Measurements from ENCODE around the gene TMEM141. TPM values are rescaled to one million over a fixed set of nuclear protein-coding genes. Genes with fewer than 3 reads are reported as not detected.

Gene TMEM141
- total and polyA plus RNA-seq, 2 donors from 2014 or later = 96.5 to 403 TPM

DNA sequence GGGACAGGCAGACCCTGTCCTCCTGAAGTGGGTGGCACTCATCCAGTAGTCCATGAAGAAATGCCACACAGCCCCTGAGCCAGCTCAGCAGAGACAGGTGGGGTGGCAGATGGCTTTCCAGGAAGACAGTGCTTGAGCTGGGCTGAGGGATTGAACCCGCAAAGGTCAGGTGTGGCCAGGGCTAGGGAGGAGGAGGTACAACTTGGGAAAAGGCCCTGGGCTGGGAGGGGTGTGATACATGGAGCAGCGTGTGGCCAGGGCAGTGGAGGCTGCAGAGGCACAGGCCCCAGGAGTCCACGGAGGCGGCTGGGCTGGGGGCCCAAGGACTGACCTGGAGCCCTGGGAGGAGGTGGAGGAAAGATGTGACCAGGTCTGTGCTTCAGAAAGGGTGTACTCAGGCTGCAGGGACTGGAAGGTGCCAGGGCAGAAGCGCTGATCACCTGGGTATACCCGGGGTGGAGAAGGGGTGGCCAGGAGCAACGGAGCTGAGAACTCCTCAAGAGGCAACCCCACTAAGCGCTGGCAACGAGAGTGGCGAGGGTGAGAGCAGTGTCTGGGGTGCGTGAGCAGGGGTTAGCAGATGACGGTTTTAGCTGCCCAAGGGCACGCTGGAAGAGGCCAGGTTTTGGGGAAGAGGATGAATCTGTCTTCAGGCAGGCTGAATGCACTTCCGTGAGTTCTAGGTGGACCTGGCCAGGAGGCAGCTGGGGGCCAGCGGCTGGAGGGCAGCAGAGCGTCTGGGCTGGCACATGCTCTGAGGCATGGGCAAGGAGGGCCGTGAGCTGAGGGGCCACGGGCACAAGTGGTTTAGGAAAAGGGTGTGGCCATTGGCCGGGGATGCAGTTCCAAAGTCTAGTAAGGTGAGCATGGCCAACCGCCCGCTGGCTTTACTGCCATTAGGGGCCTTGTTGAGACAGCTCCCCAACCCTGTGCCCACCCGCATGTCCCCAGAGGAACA is 12.7 kb downstream of the TMEM141 start:
- intact Hi-C loops (cut with DNase I) = no loop called here
- no peak for FAIRE-seq
- TF ChIP-seq, protein P1, sequence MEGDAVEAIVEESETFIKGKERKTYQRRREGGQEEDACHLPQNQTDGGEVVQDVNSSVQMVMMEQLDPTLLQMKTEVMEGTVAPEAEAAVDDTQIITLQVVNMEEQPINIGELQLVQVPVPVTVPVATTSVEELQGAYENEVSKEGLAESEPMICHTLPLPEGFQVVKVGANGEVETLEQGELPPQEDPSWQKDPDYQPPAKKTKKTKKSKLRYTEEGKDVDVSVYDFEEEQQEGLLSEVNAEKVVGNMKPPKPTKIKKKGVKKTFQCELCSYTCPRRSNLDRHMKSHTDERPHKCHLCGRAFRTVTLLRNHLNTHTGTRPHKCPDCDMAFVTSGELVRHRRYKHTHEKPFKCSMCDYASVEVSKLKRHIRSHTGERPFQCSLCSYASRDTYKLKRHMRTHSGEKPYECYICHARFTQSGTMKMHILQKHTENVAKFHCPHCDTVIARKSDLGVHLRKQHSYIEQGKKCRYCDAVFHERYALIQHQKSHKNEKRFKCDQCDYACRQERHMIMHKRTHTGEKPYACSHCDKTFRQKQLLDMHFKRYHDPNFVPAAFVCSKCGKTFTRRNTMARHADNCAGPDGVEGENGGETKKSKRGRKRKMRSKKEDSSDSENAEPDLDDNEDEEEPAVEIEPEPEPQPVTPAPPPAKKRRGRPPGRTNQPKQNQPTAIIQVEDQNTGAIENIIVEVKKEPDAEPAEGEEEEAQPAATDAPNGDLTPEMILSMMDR (IDR thresholded peaks at IDR 0.05; ENCODE audit: borderline replicate concordance, extremely low read depth, insufficient read depth) = no peak
- peaks cover 0 to 24% (median 6%) of the 10 kb centered on the region in 3 donors for H3K4me1 ChIP-seq (ENCODE audit: control insufficient read depth in 2 of 3, insufficient read depth in 2 of 3, low read depth in 1 of 3, low read length in 3 of 3)
- peak in 2 of 5 donors; percentile 36 to 65 for DNase-seq
- H3K4me3 ChIP-seq (ENCODE audit: low read length in 3 of 3) = no peak overlapping the region
- no peak overlapping the region for H3K27ac ChIP-seq (ENCODE audit: low read depth in 2 of 2, low read length in 2 of 2)
- H3K36me3 ChIP-seq (ENCODE audit: control insufficient read depth in 2 of 3, insufficient read depth in 3 of 3, low read length in 3 of 3) = peaks cover 0 to 5% (median 0%) of the 10 kb centered on the region in 3 donors
- no peaks in the 10 kb centered on the region for H3K27me3 ChIP-seq (ENCODE audit: control insufficient read depth, insufficient read depth, low read length)
- H3K9ac ChIP-seq (ENCODE audit: low read length in 3 of 3) = no peak overlapping the region
- no peaks in the 10 kb centered on the region for H3K9me3 ChIP-seq (ENCODE audit: control insufficient read depth in 2 of 3, insufficient read depth in 1 of 3, low read length in 3 of 3)

DNA sequence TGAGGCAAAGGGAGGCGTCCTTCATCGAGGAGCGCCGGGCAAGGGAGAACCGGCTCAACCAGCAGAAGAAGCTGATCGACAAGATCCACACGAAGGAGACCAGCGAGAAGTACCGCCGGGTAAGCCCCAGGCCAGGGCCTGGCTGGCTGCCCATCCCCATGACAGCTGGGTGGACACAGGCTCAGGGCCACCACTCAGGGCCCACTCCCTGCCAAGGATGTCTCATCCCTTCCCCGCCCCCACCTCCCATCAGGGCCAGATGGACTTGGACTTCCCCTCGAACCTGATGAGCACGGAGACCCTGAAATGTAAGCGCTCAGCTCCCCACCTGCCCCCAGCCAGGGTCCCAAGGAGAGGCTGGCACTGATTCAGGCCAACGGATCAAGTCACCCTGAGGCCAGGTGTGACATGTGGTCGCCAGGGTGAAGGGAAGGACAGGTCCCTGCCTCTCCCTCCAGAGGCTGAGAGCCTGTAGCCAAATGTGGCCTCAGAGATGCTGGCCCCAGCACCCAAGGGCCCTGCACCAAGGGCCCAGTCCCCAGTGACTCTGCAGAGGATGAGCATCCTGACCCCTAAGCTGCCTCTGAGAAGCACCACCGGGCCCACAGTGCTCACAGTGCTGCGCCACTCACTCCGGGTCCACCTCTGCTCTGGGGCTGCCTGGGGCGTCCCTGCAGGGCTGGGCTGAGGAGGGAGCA is 13.5 kb downstream of the TMEM141 start:
- H3K36me3 ChIP-seq (ENCODE audit: control insufficient read depth in 2 of 3, insufficient read depth in 3 of 3, low read length in 3 of 3) = peaks cover 0 to 5% (median 0%) of the 10 kb centered on the region in 3 donors
- no peaks in the 10 kb centered on the region for H3K9me3 ChIP-seq (ENCODE audit: control insufficient read depth in 2 of 3, insufficient read depth in 1 of 3, low read length in 3 of 3)
- TF ChIP-seq, protein P1 (IDR thresholded peaks at IDR 0.05; ENCODE audit: borderline replicate concordance, extremely low read depth, insufficient read depth) = no peak
- intact Hi-C loops (cut with DNase I) = no loop called here
- peaks cover 0 to 20% (median 6%) of the 10 kb centered on the region in 3 donors for H3K4me1 ChIP-seq (ENCODE audit: control insufficient read depth in 2 of 3, insufficient read depth in 2 of 3, low read depth in 1 of 3, low read length in 3 of 3)
- peak in 2 of 5 donors; percentile 48 to 76 for DNase-seq
- FAIRE-seq = no peak
- H3K27ac ChIP-seq (ENCODE audit: low read depth in 2 of 2, low read length in 2 of 2) = no peak overlapping the region
- H3K4me3 ChIP-seq (ENCODE audit: low read length in 3 of 3) = no peak overlapping the region
- no peaks in the 10 kb centered on the region for H3K27me3 ChIP-seq (ENCODE audit: control insufficient read depth, insufficient read depth, low read length)
- H3K9ac ChIP-seq (ENCODE audit: low read length in 3 of 3) = no peak overlapping the region

DNA sequence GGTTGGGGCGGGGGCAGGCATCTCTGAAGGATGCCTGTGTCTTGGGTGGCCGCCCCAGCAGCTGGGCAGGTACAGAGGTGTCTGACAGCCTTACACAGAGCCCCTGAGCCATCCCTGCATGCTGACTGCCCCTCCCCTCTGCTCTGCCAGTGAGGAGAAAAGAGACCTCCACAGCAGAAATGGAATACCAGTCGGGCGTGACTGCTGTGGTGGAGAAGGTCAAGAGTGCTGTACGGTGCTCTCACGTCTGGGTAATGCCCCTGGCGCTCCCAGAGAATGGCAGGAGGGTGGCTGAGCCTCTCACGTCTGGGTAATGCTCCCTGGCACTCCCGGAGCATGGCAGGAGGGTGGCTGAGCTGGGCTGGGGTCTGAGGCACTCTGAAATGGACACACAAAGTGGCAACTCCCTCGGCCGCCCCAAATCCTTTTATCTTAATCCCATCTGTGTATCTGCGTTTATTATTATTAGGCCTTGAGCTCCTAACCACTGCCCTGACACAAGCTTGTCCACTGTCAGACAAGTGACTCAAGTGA is 14.1 kb downstream of the TMEM141 start:
- peaks cover 0 to 5% (median 0%) of the 10 kb centered on the region in 3 donors for H3K36me3 ChIP-seq (ENCODE audit: control insufficient read depth in 2 of 3, insufficient read depth in 3 of 3, low read length in 3 of 3)
- no peaks in the 10 kb centered on the region for H3K9me3 ChIP-seq (ENCODE audit: control insufficient read depth in 2 of 3, insufficient read depth in 1 of 3, low read length in 3 of 3)
- FAIRE-seq = no peak
- H3K9ac ChIP-seq (ENCODE audit: low read length in 3 of 3) = no peak overlapping the region
- no peaks in the 10 kb centered on the region for H3K27me3 ChIP-seq (ENCODE audit: control insufficient read depth, insufficient read depth, low read length)
- intact Hi-C loops (cut with DNase I) = no loop called here
- H3K4me1 ChIP-seq (ENCODE audit: control insufficient read depth in 2 of 3, insufficient read depth in 2 of 3, low read depth in 1 of 3, low read length in 3 of 3) = peaks cover 0 to 21% (median 6%) of the 10 kb centered on the region in 3 donors
- peak in 3 of 5 donors; percentile 38 to 60 (median 46) for DNase-seq
- TF ChIP-seq, protein P1 (IDR thresholded peaks at IDR 0.05; ENCODE audit: borderline replicate concordance, extremely low read depth, insufficient read depth) = no peak
- H3K27ac ChIP-seq (ENCODE audit: low read depth in 2 of 2, low read length in 2 of 2) = no peak overlapping the region
- H3K4me3 ChIP-seq (ENCODE audit: low read length in 3 of 3) = no peak overlapping the region
